Lung (tissue), 12 donors: Measurements from ENCODE around the gene CD200R1. TPM values are rescaled to one million over a fixed set of nuclear protein-coding genes. Genes with fewer than 3 reads are reported as not detected.

Experiments used
- ATAC-seq: fragments of 200-7000 bp; cut with Tn5 transposase; one replicate; pipeline ENCODE4 v1.9.1; 2020; ENCODE audit warnings: moderate number of reproducible peaks; ENCODE audit not compliant: insufficient read depth, low FRiP score
- DNase-seq, 3 donors: peaks; one replicate each; pipeline ENCODE4 v3.0.0-alpha.2; 2013 to 2017
- H3K27ac ChIP-seq, 2 donors: one replicate each; pipeline ENCODE4 v1.5.1; 2013; ENCODE audit warnings: mild to moderate bottlenecking in 2 of 2, moderate library complexity in 2 of 2, control low read depth in 1 of 2, inconsistent platforms in 1 of 2, low read depth in 1 of 2, low read length in 1 of 2
- H3K27me3 ChIP-seq, 3 donors: one replicate each; pipeline ENCODE4 v1.5.1; 2013; ENCODE audit warnings: low read length in 2 of 3; ENCODE audit not compliant: control insufficient read depth in 3 of 3, insufficient read depth in 3 of 3
- H3K36me3 ChIP-seq, 4 donors: one replicate each; pipeline ENCODE4 v1.5.1; 2013; ENCODE audit warnings: low read length in 4 of 4, mild to moderate bottlenecking in 1 of 4, moderate library complexity in 1 of 4; ENCODE audit not compliant: control insufficient read depth in 4 of 4, insufficient read depth in 4 of 4
- H3K4me1 ChIP-seq, 5 donors: one replicate each; pipeline ENCODE4 v1.5.1; 2013; ENCODE audit warnings: low read length in 5 of 5, mild to moderate bottlenecking in 2 of 5, moderate library complexity in 1 of 5; ENCODE audit not compliant: control insufficient read depth in 5 of 5, insufficient read depth in 5 of 5
- H3K4me3 ChIP-seq: one replicate; pipeline ENCODE4 v1.5.1; 2013; ENCODE audit warnings: mild to moderate bottlenecking, control low read depth, moderate library complexity
- H3K9ac ChIP-seq, 2 donors: one replicate each; pipeline ENCODE4 v1.5.1; 2013; ENCODE audit warnings: low read length in 2 of 2, control low read depth in 1 of 2; ENCODE audit not compliant: insufficient read depth in 1 of 2
- H3K9me3 ChIP-seq, 4 donors: one replicate each; pipeline ENCODE4 v1.5.1; 2013; ENCODE audit warnings: low read length in 3 of 4, mild to moderate bottlenecking in 1 of 4, moderate library complexity in 1 of 4; ENCODE audit not compliant: control insufficient read depth in 4 of 4, insufficient read depth in 3 of 4
- WGBS, 2 donors: extraction: QIAGEN DNeasy Blood & Tissue Kit; methylation state at CpG; one replicate each; pipeline ENCODE4 v1.1.7; 2013; 5-methylcytosine and 5-hydroxymethylcytosine counted together
- polyA plus RNA-seq, 2 donors: library from polyadenylated mRNA; stranded (reverse); fragments of 200-250 nt; gene quantifications; one replicate each; pipeline ENCODE4 v1.2.1, GENCODE V29; 2013
- total RNA-seq, 2 donors: library from RNA; depleted of rRNA in 1 of 2; stranded (reverse); fragments of >200 nt in 1 of 2; gene quantifications; one replicate each; pipeline ENCODE4 v1.2.1, GENCODE V29; 2014 to 2021
- TF ChIP-seq, protein P1 (sequence below): IDR thresholded peaks from 2 replicates; pipeline ENCODE4 v1.5.1; 2012; ENCODE audit warnings: mild to moderate bottlenecking; ENCODE audit errors: control extremely low read depth, extremely low read depth
- donor health status: control.
- donor health status: control.
- donor health status: Bipolar disorder and iron deficiency.
- donor health status: healthy.
- donor health status: DM: yes; HTN: yes; CAD: no.

The CD200R1 gene
- total and polyA plus RNA-seq, 4 donors, result 0.22 to 2.2 (median 0.58) TPM

DNA sequence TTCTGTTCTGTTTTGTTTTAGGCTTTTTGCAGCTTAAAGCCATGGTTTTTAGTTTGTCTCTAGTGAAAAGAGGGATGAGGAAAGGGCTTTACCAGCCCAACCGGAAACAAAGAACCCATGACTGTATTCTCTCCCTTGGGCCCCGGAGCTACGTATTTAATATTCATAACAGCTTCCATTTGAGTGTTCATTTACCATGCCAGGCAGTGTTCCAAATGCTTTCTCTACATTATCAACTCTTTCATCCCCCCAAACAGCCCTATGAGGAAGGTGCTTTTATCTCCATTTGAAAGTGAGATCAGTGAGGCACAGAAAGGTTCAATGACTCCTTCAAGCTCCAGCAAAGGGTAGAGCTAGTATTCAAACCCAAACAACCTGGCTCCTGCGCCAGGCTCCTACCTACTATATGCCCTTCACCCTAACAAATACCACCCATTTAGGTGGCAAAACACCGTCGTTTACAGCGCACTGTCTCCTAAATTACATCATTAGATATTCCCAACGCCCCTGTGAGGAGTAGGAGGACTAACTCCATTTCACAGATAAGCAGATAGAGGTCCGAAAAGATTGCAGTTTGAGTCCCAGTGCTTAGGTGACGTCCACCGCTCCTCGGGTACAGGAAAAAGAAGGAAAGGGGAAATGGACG is 43.8 kb upstream of the CD200R1 start:
- 6 to 7% methylated on average over 12 to 13 of the region's 13 CpGs for WGBS, 2 donors
- Histone ChIP-seq H3K27ac (peak overlapping the region; percentile 98), H3K4me1 (peaks cover 0 to 28% (median 10%) of the 10 kb centered on the region in 5 donors), H3K27me3 (no peaks in the 10 kb centered on the region), H3K9me3 (no peaks in the 10 kb centered on the region), H3K36me3 (peaks cover 2 to 12% (median 9%) of the 10 kb centered on the region in 4 donors), H3K9ac (peak overlapping the region; percentile 74 to 93), H3K4me3 (peak overlapping the region; percentile 94)
- ATAC-seq (no peak), DNase-seq (peak in 2 of 3 donors; percentile 36 to 42)
- TF ChIP-seq, protein P1, sequence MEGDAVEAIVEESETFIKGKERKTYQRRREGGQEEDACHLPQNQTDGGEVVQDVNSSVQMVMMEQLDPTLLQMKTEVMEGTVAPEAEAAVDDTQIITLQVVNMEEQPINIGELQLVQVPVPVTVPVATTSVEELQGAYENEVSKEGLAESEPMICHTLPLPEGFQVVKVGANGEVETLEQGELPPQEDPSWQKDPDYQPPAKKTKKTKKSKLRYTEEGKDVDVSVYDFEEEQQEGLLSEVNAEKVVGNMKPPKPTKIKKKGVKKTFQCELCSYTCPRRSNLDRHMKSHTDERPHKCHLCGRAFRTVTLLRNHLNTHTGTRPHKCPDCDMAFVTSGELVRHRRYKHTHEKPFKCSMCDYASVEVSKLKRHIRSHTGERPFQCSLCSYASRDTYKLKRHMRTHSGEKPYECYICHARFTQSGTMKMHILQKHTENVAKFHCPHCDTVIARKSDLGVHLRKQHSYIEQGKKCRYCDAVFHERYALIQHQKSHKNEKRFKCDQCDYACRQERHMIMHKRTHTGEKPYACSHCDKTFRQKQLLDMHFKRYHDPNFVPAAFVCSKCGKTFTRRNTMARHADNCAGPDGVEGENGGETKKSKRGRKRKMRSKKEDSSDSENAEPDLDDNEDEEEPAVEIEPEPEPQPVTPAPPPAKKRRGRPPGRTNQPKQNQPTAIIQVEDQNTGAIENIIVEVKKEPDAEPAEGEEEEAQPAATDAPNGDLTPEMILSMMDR, result no peak

DNA sequence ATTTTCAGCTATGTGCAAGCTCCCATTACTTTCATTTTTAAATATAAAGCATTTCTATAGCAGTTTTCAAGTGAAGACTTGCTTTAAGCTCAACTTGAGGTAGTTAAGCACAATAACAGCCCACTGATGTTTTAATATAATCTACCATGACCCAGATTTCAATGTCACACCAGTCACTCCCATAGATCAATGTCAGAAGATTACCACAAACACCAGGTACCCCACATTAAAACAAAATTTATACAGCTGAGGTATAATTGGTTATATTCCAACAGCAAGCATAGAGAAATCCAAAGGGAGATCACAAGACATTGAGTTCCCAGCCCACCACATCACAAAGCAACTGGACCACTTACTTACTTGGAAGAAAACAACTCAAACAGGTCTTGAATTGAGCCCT is 38.7 kb upstream of the CD200R1 start:
- Histone ChIP-seq H3K9ac (no peak overlapping the region), H3K36me3 (peaks cover 2 to 27% (median 16%) of the 10 kb centered on the region in 4 donors), H3K27ac (no peak overlapping the region), H3K9me3 (no peaks in the 10 kb centered on the region), H3K27me3 (no peaks in the 10 kb centered on the region), H3K4me3 (no peak overlapping the region), H3K4me1 (peaks cover 0 to 13% (median 3%) of the 10 kb centered on the region in 5 donors)
- DNase-seq (no peak), ATAC-seq (no peak)
- TF ChIP-seq, protein P1, result no peak

DNA sequence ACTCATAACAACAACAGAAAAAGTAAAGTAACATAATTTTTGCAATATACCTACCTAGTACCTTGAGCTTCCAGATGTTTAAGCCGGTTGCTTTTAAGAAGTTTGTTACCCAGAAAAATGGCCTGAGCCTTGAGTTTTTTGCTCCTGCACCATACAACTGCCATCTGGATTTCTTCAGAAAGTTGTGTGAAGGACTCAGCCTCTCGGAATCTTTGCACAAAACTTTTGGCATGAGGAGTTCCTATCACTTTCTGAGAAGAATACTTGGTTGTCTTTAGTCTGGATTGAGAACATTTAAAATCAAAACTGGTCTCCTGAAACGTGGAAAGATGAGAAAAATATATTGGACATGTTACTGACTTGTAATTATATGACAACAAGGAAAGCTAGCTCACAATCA is 33.2 kb upstream of the CD200R1 start:
- no peaks in the 10 kb centered on the region for H3K27me3 ChIP-seq
- no peaks in the 10 kb centered on the region for H3K9me3 ChIP-seq
- H3K27ac ChIP-seq, result no peak overlapping the region
- DNase-seq, result no peak
- H3K4me3 ChIP-seq, result no peak overlapping the region
- no peak for ATAC-seq
- H3K9ac ChIP-seq, result no peak overlapping the region
- WGBS, 2 donors, result 78 to 87% methylated on average over 3 of the region's 3 CpGs
- TF ChIP-seq, protein P1, result no peak
- H3K4me1 ChIP-seq, result no peaks in the 10 kb centered on the region
- peaks cover 12 to 38% (median 27%) of the 10 kb centered on the region in 4 donors for H3K36me3 ChIP-seq
